ENCODE results near the gene GRP.
A peak's percentile ranks its signal among the peaks of the same experiment; 100 is the strongest.
"Not testable (repeated sequence)": the region's sequence is repeated elsewhere in the genome, so short reads cannot be mapped to it uniquely, and the experiment has no call there.

The GRP gene

DNA sequence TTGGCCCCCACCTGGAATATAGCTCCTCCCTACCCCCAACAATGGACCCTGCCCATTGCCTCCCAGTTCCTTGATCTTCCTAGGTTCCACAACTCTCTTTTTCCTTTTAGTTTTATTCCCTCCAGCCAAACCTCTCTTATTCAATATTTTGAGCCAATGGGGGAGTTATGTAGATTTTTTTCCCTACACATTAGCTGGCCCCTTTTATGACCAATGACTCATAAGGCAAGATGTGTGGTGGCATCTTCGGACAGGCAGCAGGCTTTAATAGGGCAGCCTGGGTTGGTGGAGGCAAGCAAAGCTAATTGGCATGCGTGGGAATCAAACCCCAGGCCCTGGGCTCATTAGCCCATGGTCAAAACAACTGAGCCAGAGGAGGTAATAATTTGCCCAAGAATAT lies 9.2 kb downstream of the GRP start:
- DNase-seq (ENCODE audit: low spot score), result no peak

DNA sequence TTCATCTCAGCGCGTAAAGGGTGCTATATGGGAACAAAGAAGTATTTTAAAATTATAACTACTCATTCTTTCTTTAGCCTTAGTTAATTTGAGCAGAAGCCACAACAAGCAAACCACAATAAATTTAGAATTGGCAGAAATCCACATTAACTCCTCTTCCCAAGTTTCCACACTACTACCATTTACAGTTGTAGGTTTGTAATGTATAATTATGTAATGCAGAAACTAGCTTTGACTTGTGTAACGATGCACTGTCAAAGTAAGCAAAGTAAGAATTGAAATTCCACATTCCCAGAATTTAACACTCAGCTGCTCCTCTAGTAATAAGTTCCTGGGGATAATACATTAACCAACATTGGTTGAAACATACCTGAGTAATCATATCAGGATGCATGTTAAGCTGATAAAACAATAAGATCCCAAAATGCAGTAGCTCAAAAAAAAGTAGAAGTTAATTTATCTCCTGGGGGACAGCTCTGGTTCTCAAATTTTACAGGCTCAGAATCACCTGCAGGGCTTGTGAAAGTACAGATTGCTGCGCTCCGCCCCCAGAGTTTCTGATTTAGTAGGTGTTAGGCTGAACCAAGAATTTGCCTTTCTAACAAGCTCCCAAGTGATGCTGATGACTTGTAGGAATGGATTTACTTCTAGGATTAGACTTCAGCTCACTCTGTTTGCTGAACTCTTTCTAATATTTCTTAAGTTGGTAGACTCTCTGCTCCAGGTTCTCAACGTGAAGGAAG lies 9.9 kb downstream of the GRP start:
- DNase-seq (ENCODE audit: low spot score), result peak; percentile 65

DNA sequence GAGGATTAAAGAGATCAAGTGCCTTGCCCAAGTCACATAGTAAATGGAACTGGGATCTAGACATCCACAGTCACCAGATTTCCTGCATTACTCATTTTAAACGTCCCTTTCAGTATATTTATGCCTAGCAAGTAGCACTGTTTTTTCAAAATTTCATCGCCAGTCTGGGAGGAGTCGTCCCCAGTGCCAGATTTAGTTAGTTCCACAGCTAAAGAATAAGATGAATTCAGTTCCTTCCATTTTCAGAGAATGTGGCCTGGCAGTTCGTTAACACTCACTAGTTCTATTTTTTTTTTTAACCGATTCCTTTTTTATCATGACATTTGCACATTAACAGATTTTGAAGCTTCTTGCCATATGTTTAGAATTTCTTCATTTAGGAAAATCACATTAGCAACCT lies 11.2 kb downstream of the GRP start:
- DNase-seq (ENCODE audit: low spot score), result no peak

DNA sequence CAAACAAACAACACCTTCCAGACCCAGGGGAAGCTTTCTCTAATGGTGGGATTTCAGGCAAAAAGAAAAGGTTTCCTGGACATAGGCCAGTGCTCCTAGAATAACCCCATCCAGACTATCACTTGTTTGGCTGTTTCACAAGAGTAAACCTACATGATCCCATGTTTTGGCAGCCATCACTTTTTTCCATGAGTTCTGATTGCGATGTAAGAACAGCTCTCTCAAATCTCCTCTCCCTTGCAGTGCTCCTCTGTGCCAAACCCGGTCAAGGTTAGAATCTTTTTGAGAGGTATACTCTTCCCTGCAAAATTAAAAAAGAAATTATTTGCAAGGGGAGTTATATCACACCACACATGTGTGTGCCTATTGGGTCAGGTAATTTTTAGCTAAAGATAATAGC lies 11.9 kb downstream of the GRP start:
- DNase-seq (ENCODE audit: low spot score), result no peak

DNA sequence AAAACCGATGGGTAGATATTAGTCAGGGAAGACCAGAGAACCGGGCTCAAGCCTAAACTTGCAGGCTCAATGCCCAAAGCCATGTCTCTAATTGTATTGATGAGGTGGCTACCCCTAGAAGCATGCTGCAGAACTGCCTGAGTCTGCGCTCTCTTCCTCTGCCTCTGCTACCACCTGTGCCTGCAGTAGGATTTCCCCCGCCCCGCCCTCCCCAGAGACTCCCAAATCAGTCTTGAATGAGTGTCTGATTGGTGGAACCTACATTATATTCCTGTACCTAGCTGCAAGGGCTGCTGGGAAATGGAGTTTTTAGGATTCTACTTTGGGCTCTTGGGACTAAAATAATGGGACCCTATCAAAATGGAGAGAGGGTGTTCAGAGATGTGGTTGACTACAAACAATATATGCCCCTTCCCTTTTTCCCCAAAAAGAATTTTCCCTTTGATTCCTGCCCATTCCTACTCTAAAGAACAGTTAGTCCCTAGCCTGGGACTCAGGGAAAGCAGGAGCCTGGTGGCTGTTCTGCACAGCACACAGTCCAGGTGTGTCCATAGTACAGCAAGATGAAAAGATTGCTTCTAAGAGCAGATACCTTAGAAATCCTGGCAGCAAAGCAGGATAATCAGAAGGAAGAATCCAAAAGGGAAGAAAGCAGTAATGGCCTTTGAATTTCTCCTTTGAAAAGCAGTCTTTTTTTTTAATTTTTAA lies 12.5 kb downstream of the GRP start:
- no peak for DNase-seq (ENCODE audit: low spot score)

DNA sequence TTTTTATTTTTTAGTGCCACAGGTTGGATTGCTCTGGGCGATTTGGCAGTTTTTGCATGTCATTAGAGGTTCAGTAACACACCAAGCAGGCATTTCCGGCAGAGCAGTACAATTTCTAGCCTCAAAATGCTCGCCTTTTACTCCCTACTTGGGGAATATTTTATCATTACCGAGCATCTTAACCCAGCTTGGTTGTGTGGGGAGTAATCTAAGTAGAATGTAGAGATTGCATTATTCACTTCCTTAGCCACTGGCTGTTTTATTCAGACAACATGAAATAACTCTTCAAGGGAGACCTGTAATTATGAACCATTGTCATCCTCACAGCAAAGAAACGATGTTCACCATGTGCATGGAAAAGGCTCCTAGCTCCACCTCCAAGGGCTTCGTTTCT lies 13.1 kb downstream of the GRP start:
- no peak for DNase-seq (ENCODE audit: low spot score)

DNA sequence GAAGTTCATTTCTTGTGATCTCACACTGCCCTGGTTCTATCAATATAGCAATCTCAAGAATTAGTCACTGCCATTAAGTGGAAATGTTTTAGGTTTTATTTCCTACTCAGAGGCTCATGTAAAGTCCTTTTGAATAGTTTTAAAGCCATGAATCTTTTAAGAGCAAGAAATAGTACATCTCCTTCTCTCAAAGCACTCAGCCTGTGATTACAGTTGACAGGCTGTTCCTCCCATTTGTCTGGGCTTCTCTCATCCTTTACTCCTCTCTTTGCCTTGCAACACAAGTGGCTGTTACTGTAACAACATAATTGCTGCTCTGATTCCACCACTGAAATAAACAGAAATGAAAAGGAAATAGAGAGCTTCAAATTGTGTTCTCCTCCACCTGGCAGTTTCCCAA lies 18.4 kb downstream of the GRP start:
- DNase-seq (ENCODE audit: low spot score), result no peak

DNA sequence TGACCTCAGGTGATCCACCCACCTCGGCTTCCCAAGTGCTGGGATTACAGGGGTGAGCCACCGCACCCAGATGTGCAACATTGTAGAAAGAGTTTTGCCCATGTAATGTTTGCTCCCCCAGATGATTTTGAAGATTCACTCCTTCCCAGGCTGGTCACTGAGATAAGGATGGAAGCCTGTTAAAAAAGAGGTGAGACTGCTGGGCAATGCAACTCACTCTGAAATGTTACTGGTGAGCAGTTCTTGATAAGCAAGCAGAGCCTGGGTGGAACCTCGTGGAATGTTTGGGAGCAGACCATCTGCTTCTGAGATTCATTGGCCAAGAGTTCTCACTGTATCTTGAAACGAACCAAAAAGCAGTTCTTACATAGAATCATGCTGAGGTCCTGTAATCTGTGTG lies 19.7 kb downstream of the GRP start:
- no peak for DNase-seq (ENCODE audit: low spot score)

DNA sequence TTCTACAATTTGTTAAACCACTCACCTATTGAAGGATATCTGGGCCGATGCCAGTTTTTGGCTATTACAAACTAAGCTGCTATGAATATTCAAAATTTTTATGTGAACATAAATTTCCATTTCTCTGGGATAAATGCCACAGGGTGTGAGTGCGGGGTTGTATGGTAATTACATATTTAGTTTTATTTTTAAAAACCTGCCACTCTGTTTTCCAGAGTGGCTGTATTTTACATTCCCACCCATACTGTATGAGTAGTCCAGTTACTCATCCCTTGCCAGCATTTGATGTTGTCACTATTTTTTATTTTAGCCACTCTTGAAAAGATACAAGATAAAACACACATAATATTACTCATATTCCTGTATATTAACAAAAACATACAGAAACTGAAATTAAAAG lies 22.9 kb downstream of the GRP start:
- no peak for DNase-seq (ENCODE audit: low spot score)

DNA sequence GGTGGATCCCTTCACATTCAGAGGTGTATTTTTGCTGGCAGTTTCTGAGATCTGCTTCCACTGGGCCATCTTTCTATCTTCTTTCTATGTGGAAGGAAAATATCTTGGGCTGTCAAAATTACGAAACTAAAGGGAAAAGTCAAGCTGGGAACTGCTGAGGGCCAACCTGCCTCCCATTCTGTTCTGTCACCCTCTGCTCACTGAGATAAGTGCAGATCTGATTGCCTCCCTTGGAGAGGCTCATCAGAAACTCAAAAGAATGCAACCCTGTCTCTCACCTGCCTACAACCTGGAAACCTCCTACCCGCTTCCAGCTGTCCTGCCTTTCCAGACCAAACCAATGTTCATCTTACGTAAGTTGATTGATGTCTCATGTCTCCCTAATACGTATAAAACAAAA lies 26.8 kb downstream of the GRP start:
- no peak for DNase-seq (ENCODE audit: low spot score)

DNA sequence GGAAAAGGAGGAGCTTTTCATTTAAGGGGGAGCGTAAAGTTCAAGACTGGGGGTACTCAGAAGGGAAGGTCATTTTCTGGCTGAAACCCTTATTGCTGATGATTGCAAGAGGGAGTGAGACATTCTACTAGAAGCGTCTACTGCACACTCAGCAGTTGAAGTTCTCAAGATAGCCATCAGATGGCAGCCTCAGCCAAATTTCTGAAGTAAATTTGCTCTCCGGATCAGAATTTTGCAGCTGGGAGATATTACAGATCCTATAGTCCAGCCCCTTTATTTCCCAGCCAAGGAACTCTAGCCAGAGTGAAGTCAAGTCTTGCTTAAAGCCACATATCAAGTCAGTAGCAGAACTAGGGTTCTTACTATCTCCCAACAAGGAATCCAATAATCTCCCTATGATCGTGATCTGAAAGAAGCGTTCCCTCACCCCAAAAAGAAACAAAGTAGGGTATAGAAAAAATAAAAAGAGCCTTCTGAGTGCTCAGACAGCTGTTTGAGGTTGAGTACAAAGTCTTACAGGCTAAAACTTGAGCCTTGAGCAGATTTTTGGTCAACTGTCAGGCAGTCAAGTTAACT lies 29.3 kb downstream of the GRP start:
- DNase-seq (ENCODE audit: low spot score), result peak; percentile 57

DNA sequence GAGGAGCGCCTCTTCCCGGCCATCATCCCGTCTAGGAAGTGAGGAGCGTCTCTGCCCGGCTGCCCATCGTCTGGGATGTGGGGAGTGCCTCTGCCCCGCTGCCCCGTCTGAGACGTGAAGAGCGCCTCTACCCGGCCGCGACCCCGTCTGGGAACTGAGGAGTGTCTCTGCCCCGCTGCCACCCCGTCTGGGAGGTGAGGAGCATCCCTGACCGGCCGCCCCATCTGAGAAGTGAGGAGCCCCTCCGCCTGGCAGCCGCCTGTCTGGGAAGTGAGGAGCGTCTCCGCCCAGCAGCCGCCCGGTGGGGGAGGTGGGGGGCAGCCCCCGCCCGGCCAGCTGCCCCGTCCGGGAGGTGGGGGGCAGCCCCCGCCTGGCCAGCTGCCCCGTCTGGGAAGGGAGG lies 35.5 kb downstream of the GRP start:
- DNase-seq (ENCODE audit: low spot score), result not testable (repeated sequence)

DNA sequence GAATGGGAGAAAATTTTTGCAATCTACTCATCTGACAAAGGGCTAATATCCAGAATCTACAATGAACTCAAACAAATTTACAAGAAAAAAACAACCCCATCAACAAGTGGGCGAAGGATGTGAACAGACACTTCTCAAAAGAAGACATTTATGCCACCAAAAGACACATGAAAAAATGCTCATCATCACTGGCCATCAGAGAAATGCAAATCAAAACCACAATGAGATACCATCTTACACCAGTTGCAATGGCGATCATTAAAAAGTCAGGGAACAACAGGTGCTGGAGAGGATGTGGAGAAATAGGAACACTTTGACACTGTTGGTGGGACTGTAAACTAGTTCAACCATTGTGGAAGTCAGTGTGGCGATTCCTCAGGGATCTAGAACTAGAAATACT lies 41.9 kb downstream of the GRP start:
- not testable (repeated sequence) for DNase-seq (ENCODE audit: low spot score)

DNA sequence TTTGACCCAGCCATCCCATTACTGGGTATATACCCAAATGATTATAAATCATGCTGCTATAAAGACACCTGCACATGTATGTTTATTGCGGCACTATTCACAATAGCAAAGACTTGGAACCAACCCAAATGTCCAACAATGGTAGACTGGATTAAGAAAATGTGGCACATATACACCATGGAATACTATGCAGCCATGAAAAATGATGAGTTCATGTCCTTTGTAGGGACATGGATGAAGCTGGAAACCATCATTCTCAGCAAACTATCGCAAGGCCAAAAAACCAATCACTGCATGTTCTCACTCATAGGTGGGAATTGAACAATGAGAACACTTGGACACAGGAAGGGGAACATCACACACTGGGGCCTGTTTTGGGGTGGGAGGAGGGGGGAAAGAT lies 42.3 kb downstream of the GRP start:
- not testable (repeated sequence) for DNase-seq (ENCODE audit: low spot score)

DNA sequence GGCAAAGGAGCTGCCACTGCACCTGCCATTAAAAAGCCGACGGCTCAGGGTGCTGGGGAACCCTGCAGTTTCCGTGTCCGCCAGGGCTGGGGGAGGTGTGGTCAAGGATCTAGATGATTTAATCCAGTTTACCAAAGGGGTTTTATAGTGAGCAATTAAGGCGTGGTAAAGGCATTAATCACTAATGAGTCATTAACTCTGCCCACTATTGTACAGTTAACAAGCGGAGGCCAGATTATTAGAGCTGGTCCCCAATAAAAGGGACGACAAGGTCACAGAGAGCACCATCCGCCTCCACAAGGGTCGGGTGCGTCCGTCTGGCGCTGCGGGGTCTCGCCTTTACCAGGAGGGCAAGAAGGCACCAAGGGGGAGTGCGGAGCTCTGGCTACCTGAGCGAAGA lies 43.7 kb downstream of the GRP start:
- DNase-seq (ENCODE audit: low spot score), result no peak

DNA sequence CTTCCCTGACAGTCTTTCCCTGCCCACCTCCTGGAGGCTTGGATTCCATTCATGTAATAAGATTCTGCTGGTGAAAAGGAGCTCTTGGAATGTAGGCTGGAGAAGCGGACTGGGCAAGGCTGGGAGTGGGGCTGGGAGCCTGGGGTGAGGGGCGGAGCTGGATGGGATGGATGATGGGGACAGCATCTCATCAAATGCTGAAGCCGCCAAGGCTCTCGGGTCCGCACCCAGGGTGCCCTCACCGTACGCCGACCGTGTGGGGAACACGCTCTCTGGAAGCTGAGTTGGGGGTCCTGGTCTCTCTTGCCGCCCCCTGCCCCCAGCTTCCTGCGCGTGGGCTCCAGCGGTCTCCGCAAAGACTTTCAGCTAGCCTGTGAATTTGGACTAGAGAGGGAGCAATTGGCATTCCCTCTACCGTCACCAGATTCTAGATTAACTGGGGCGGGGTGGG lies 44.2 kb downstream of the GRP start:
- no peak for DNase-seq (ENCODE audit: low spot score)

DNA sequence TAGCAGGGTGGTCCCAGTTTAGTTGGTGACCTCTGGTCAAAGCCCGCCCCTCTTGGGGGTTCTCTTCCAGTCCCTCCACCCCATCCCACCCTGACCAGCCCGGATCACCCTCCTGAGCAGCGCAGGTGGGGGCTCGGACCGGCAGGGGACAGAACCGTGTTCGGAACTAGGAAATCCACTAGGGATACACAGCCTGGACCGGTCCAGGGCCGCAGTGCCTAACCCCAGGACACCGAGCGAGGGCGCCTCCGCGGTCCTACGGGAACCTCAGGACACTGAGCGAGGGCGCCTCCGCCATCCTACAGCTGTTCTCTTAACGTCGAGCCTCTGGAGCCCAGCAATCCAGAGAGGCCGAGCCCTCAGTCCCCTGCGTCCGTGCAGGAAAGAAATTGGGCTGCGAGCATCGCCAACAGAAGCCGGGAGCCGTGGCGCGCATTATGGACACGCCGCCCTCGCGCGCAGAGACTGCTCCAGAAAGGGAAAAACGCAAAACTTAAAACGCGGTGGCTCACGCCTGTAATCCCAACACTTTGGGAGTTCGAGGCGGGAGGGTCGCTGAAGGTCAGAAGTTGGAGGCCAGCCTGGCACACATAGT lies 44.8 kb downstream of the GRP start:
- no peak for DNase-seq (ENCODE audit: low spot score)

DNA sequence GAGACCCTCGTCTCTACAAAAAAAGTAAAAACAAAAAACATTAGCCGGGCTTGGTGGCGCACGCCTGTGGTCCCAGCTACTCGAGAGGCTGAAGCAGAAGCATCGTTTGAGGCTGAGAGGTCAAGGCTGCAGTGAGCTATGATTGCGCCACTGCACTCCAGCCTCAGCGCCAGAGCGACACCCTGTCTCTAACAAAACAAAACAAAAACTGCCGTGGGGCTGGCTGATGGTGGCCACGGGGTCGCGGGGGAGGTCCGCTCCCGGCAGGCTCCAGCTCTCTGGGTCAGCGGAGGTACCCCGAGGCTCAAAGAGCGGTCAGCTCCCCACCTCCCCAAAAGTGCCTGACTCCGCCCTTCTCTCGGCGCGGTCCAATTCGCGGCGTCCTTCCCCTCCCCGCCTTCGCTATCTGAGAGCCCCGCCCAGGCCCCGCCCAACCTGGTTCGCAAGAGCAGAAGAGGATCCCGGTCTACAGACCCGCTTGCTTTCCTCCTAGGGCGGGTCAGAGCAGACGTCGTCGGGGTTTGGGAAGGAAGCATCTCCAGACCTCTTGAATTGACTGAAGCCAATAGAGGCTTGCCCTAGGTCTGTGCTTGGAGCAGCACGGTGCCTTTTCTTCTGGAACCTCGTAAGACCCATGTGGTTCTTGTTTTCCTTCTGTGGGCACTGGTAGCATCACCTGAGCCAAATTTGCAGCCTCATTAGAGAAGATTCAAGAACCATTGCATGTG lies 45.5 kb downstream of the GRP start:
- DNase-seq (ENCODE audit: low spot score), result no peak

DNA sequence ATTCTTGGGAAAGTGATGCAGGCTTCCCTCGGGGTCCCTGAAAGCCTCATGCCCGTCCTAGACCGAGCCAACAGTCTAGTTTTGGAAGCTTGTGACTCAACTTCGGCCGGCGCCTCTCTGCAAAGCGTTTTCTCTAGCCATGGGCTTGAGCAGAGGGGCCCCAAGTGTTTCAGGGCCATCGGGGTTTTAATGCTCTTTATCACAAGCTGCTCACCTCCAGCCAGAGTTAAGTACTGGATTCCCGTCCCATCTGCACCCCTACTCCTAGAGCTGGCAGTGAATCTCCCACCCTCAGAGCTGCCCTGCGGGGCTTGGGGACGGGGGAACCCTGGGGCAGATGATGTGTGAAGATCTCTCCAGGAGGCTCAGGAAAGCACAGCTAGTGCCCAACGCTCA lies 46.0 kb downstream of the GRP start:
- no peak for DNase-seq (ENCODE audit: low spot score)

DNA sequence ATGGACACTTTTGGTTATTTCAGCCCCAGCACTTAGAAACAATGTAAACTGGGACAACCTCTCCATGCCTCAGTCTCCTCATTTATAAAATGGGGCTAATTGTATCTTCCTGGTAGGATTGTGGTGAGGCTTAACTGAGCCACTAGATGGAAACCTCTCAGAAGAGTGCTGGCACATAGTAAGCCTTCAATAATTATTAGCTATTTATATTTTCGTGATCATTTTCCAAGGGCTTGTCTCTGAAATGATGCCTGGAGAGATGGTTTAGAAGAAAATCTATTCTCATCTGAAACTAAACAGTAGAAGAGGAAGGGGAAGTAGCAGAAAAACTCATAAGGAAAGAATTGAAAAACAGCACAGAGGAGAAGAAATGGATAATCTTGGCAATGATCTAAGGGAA lies 46.5 kb downstream of the GRP start:
- DNase-seq (ENCODE audit: low spot score), result no peak

DNA sequence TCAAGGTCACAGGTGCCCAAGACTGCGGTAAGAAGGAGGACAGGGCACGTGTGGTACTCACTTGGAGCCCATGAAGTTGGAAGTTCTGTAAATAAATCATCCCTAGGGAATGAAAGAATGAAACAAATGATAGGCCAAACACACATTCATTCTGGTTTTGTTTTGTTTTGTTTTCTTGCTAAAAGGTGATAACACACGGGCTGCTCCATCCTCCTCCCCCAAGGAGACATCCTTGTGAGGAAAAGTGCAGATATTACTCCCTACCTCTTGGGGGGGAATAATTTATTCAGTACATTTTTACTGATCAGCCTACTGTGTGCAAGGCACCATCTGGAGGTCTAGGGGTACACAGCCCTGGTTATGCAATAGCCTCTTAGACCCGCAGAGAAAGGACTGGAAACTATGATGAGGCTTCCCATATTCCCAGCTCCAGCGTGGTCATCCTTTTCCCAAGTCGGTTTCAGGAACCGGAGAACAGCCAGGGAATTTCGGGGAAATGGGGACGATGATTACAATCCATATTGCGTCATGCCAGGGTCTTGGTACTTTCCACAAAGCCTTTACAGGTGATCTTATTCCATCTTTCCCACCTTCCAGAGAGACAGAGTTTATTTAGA lies 47.0 kb downstream of the GRP start:
- DNase-seq (ENCODE audit: low spot score), result no peak

Measured in putamen (tissue), 1 donor.